H9 (cell line): ENCODE measurements around the gene MGST2. TPM values are rescaled to one million over a fixed set of nuclear protein-coding genes. Genes with fewer than 3 reads are reported as not detected.

ENCODE experiments used
- DNase-seq: peaks from one replicate; pipeline ENCODE4 v3.0.0-alpha.2; 2017
- H2AFZ ChIP-seq: one replicate; pipeline ENCODE4 v1.6.1; 2013; ENCODE audit warnings: mild to moderate bottlenecking, low read length, control low read depth, moderate library complexity
- H2AK5ac ChIP-seq: 2 replicates; pipeline ENCODE4 v1.6.1; 2013; ENCODE audit warnings: low read length, control low read depth, mixed read lengths; ENCODE audit not compliant: insufficient read length
- H2BK120ac ChIP-seq: one replicate; pipeline ENCODE4 v1.6.1; 2013; ENCODE audit warnings: low read depth, mild to moderate bottlenecking, low read length, control low read depth, inconsistent platforms; ENCODE audit not compliant: poor library complexity, severe bottlenecking
- H2BK12ac ChIP-seq: 2 replicates; pipeline ENCODE4 v1.6.1; 2013; ENCODE audit warnings: low read length, control low read depth, mixed read lengths, low read depth; ENCODE audit not compliant: insufficient read length
- H2BK15ac ChIP-seq: 2 replicates; pipeline ENCODE4 v1.6.1; 2013; ENCODE audit warnings: low read depth, low read length, control low read depth
- H2BK20ac ChIP-seq: one replicate; pipeline ENCODE4 v1.6.1; 2013; ENCODE audit warnings: low read depth, mild to moderate bottlenecking, low read length, control low read depth, inconsistent platforms; ENCODE audit not compliant: poor library complexity, severe bottlenecking
- H2BK5ac ChIP-seq: 2 replicates; pipeline ENCODE4 v1.6.1; 2013; ENCODE audit warnings: low read length, control low read depth, mixed read lengths; ENCODE audit not compliant: insufficient read length
- H3K14ac ChIP-seq: 2 replicates; pipeline ENCODE4 v1.6.1; 2013; ENCODE audit warnings: low read length, control low read depth; ENCODE audit not compliant: insufficient read depth
- H3K18ac ChIP-seq: 2 replicates; pipeline ENCODE4 v1.6.1; 2013; ENCODE audit warnings: low read depth, mild to moderate bottlenecking, mixed read lengths, low read length, control low read depth; ENCODE audit not compliant: insufficient read length
- H3K23ac ChIP-seq: 2 replicates; pipeline ENCODE4 v1.6.1; 2013; ENCODE audit warnings: low read length, control low read depth, mixed read lengths, low read depth; ENCODE audit not compliant: insufficient read length
- H3K23me2 ChIP-seq: 2 replicates; pipeline ENCODE4 v1.6.1; 2013; ENCODE audit warnings: low read depth, mild to moderate bottlenecking, mixed read lengths, low read length, control low read depth; ENCODE audit not compliant: insufficient read length, poor library complexity, severe bottlenecking
- H3K27ac ChIP-seq: 2 replicates; pipeline ENCODE4 v1.5.1; 2013; ENCODE audit warnings: low read length, control low read depth, mixed read lengths, low read depth; ENCODE audit not compliant: insufficient read length
- H3K27me3 ChIP-seq: 2 replicates; pipeline ENCODE4 v1.6.1; 2013; ENCODE audit warnings: low read length, control low read depth, inconsistent platforms; ENCODE audit not compliant: insufficient read depth
- H3K4ac ChIP-seq: 2 replicates; pipeline ENCODE4 v1.6.1; 2013; ENCODE audit warnings: low read depth, mild to moderate bottlenecking, control low read depth, inconsistent platforms, low read length, moderate library complexity
- H3K4me1 ChIP-seq: 2 replicates; pipeline ENCODE4 v1.6.1; 2013; ENCODE audit warnings: low read length, control low read depth, inconsistent platforms; ENCODE audit not compliant: insufficient read depth
- H3K4me2 ChIP-seq: 2 replicates; pipeline ENCODE4 v1.6.1; 2013; ENCODE audit warnings: low read length, control low read depth, mixed read lengths; ENCODE audit not compliant: insufficient read length, insufficient read depth
- H3K56ac ChIP-seq: 2 replicates; pipeline ENCODE4 v1.6.1; 2013; ENCODE audit warnings: low read depth, mild to moderate bottlenecking, mixed read lengths, low read length, control low read depth; ENCODE audit not compliant: insufficient read length
- H3K79me1 ChIP-seq: 2 replicates; pipeline ENCODE4 v1.6.1; 2013; ENCODE audit warnings: low read depth, mild to moderate bottlenecking, moderate library complexity, low read length, control low read depth, inconsistent platforms; ENCODE audit not compliant: insufficient read depth, poor library complexity, severe bottlenecking
- H3K79me2 ChIP-seq: 2 replicates; pipeline ENCODE4 v1.6.1; 2013; ENCODE audit warnings: low read length, control low read depth, inconsistent platforms; ENCODE audit not compliant: insufficient read depth
- H3K9ac ChIP-seq: 2 replicates; pipeline ENCODE4 v1.6.1; 2013; ENCODE audit warnings: low read length, control low read depth, mixed read lengths; ENCODE audit not compliant: insufficient read length; ENCODE audit errors: extremely low read depth
- H3K9me3 ChIP-seq: one replicate; pipeline ENCODE4 v1.6.1; 2013; ENCODE audit warnings: low read depth, low read length, inconsistent platforms; ENCODE audit not compliant: control insufficient read depth
- H3T11ph ChIP-seq: one replicate; pipeline ENCODE4 v1.6.1; 2013; ENCODE audit warnings: mild to moderate bottlenecking, low read length, control low read depth, inconsistent platforms
- H4K20me1 ChIP-seq: one replicate; pipeline ENCODE4 v1.6.1; 2013; ENCODE audit not compliant: control insufficient read depth, insufficient read length, insufficient read depth
- H4K5ac ChIP-seq: 2 replicates; pipeline ENCODE4 v1.6.1; 2013; ENCODE audit warnings: low read depth, mild to moderate bottlenecking, mixed read lengths, low read length, control low read depth; ENCODE audit not compliant: insufficient read length
- H4K8ac ChIP-seq: replicated peaks from 2 replicates; pipeline ENCODE4 v1.6.1; 2013; ENCODE audit warnings: low read length, control low read depth, mixed read lengths, low read depth; ENCODE audit not compliant: insufficient read length
- H4K91ac ChIP-seq: 2 replicates; pipeline ENCODE4 v1.6.1; 2013; ENCODE audit warnings: low read depth, mild to moderate bottlenecking, moderate library complexity, mixed read lengths, low read length, control low read depth; ENCODE audit not compliant: insufficient read length
- H3K27ac Mint-ChIP-seq, 3 experiments: 2 replicates in 2 of 3; 3 replicates in 1 of 3; pipeline ENCODE4 v1.8.0; 2020 to 2021; ENCODE audit warnings: mixed read lengths in 3 of 3, mild to moderate bottlenecking in 1 of 3, moderate library complexity in 1 of 3
- H3K27me3 Mint-ChIP-seq: 2 replicates; pipeline ENCODE4 v1.8.0; 2021; ENCODE audit warnings: low read depth, mild to moderate bottlenecking, moderate library complexity, mixed read lengths
- H3K36me3 Mint-ChIP-seq, 3 experiments: 2 replicates in 2 of 3; 3 replicates in 1 of 3; pipeline ENCODE4 v1.8.0; 2020 to 2021; ENCODE audit warnings: low read depth in 3 of 3, mixed read lengths in 3 of 3; ENCODE audit not compliant: insufficient read depth in 1 of 3
- H3K4me1 Mint-ChIP-seq, 2 experiments: 2 replicates each; pipeline ENCODE4 v1.8.0; 2020; ENCODE audit warnings: mixed read lengths in 2 of 2
- H3K4me3 Mint-ChIP-seq, 2 experiments: 2 replicates in 1 of 2; 3 replicates in 1 of 2; pipeline ENCODE4 v1.8.0; 2020 to 2021; ENCODE audit warnings: mild to moderate bottlenecking in 2 of 2, mixed read lengths in 2 of 2, moderate library complexity in 1 of 2
- H3K9me3 Mint-ChIP-seq, 2 experiments: 2 replicates in 1 of 2; 3 replicates in 1 of 2; pipeline ENCODE4 v1.8.0; 2020; ENCODE audit warnings: mild to moderate bottlenecking in 2 of 2, mixed read lengths in 2 of 2, moderate library complexity in 1 of 2
- WGBS: extraction: QIAGEN DNeasy Blood & Tissue Kit; methylation state at CpG from one replicate; pipeline ENCODE4 v1.1.7; 2013; ENCODE audit warnings: missing lambda C conversion rate, low lambda C conversion rate, mixed read lengths; ENCODE audit not compliant: insufficient read length; ENCODE audit errors: extremely low coverage; 5-methylcytosine and 5-hydroxymethylcytosine counted together
- total RNA-seq: library from RNA; stranded (reverse); gene quantifications from 2 replicates; pipeline ENCODE4 v1.2.1, GENCODE V29; 2021
- TF ChIP-seq, protein P1 (sequence below): fragments of 200-600 bp; sonication (generic); conservative IDR thresholded peaks from 3 replicates; pipeline ENCODE4 v1.8.0; 2021; ENCODE audit warnings: antibody characterized with exemption, mild to moderate bottlenecking

MGST2 gene
- total RNA-seq, 1 experiment from 2014 or later: 6.4 TPM

GRCh38 chr4:139711461-139711860, 45.8 kb downstream of the MGST2 start:
- no peak overlapping the region for H3K27ac Mint-ChIP-seq
- H3K27me3 Mint-ChIP-seq: peaks cover 63% of the 10 kb centered on the region

More at GRCh38 chr4:139711461-139711860, 45.8 kb downstream of the MGST2 start:
- Histone ChIP-seq H3K79me1 (no peaks in the 10 kb centered on the region), H3K14ac (no peak overlapping the region), H2BK12ac (no peak overlapping the region), H3K9me3 (no peaks in the 10 kb centered on the region), H3K79me2 (no peaks in the 10 kb centered on the region), H3K23ac (no peak overlapping the region), H2BK120ac (no peak overlapping the region), H4K20me1 (no peaks in the 10 kb centered on the region), H3K4ac (no peak overlapping the region), H4K91ac (no peak overlapping the region), H2BK15ac (no peak overlapping the region), H4K8ac (no peak overlapping the region), H3K4me2 (no peak overlapping the region), H3K9ac (no peak overlapping the region), H3K23me2 (no peaks in the 10 kb centered on the region), H3K18ac (no peak overlapping the region), H2AK5ac (no peak overlapping the region), H3T11ph (no peak overlapping the region), H4K5ac (no peak overlapping the region), H2AFZ (no peak overlapping the region), H3K56ac (no peak overlapping the region), H2BK20ac (no peak overlapping the region), H2BK5ac (no peak overlapping the region), H3K27ac (no peak overlapping the region), H3K27me3 (peaks cover 14% of the 10 kb centered on the region; the same call in 1 of the 2 replicates), H3K4me1 (no peaks in the 10 kb centered on the region)
- no peak for DNase-seq
- Mint-ChIP-seq H3K36me3 (peaks cover 1 to 4% (median 2%) of the 10 kb centered on the region in 3 experiments; a peak in 4 of 7 replicates), H3K4me3 (no peak overlapping the region), H3K4me1 (peaks cover 5 to 8% of the 10 kb centered on the region in 2 experiments; a peak in 1 of 4 replicates), H3K9me3 (peaks cover 3 to 5% of the 10 kb centered on the region in 2 experiments)
- no CpG with 5 or more reads among the region's 4 CpGs for WGBS
- TF ChIP-seq, protein P1, sequence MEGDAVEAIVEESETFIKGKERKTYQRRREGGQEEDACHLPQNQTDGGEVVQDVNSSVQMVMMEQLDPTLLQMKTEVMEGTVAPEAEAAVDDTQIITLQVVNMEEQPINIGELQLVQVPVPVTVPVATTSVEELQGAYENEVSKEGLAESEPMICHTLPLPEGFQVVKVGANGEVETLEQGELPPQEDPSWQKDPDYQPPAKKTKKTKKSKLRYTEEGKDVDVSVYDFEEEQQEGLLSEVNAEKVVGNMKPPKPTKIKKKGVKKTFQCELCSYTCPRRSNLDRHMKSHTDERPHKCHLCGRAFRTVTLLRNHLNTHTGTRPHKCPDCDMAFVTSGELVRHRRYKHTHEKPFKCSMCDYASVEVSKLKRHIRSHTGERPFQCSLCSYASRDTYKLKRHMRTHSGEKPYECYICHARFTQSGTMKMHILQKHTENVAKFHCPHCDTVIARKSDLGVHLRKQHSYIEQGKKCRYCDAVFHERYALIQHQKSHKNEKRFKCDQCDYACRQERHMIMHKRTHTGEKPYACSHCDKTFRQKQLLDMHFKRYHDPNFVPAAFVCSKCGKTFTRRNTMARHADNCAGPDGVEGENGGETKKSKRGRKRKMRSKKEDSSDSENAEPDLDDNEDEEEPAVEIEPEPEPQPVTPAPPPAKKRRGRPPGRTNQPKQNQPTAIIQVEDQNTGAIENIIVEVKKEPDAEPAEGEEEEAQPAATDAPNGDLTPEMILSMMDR: no peak
